ENCODE results near the gene STAG2.

- TF ChIP-seq POLR2A (IDR thresholded peaks at IDR 0.05) (no peak), CTCF (IDR thresholded peaks at IDR 0.05) (no peak)
These were observed 24.9 kb downstream of the STAG2 start for GRCh38 chrX:123986377-123986776.

All from lower leg skin (tissue), 3 donors.